ENCODE measurements around the gene SAP25. TPM values are rescaled to one million over a fixed set of nuclear protein-coding genes. Genes with fewer than 3 reads are reported as not detected.
A peak's percentile ranks its signal among the peaks of the same experiment; 100 is the strongest.

SAP25 gene
- total RNA-seq, 2 donors from 2014 or later = 1.1 TPM

- ATAC-seq = no peak
- intact Hi-C loops (cut with DNase I, micrococcal nuclease) = loop anchor here in 1 of 2 donors (10.0 kb wide), 1 partner anchor 104 kb away; no protein-coding TSS in a partner anchor
- DNase-seq = no peak
Measured at GRCh38 chr7:100580466-100581283, 7.0 kb upstream of the SAP25 start.

- DNase-seq (no peak), ATAC-seq (no peak)
- intact Hi-C loops (cut with DNase I, micrococcal nuclease) = no loop called here
Measured at GRCh38 chr7:100578246-100579183, 4.8 kb upstream of the SAP25 start.

- no peak for DNase-seq
- intact Hi-C loops (cut with DNase I, micrococcal nuclease) = no loop called here
- no peak for ATAC-seq
Measured at GRCh38 chr7:100577507-100577906, 3.8 kb upstream of the SAP25 start.

- intact Hi-C loops (cut with DNase I, micrococcal nuclease) = no loop called here
- no peak for ATAC-seq
- no peak for DNase-seq
Measured at GRCh38 chr7:100577103-100577502, 3.4 kb upstream of the SAP25 start.

- no peak for ATAC-seq
- DNase-seq = no peak
- intact Hi-C loops (cut with DNase I, micrococcal nuclease) = no loop called here
Measured at GRCh38 chr7:100576384-100576993, 2.8 kb upstream of the SAP25 start.

GRCh38 chr7:100575746-100576383 is 2.2 kb upstream of the SAP25 start:
- ATAC-seq (no peak), DNase-seq (no peak)
- intact Hi-C loops (cut with DNase I, micrococcal nuclease) = no loop called here

GRCh38 chr7:100575206-100575631 is 1.5 kb upstream of the SAP25 start:
- no peak for DNase-seq
- intact Hi-C loops (cut with DNase I, micrococcal nuclease) = no loop called here
- ATAC-seq = peak; percentile 34

- no peak for ATAC-seq
- intact Hi-C loops (cut with DNase I, micrococcal nuclease) = no loop called here
- peak in 1 of 2 donors; percentile 7 for DNase-seq
Measured at GRCh38 chr7:100574362-100575205, 884 bp upstream of the SAP25 start.

- intact Hi-C loops (cut with DNase I, micrococcal nuclease) = no loop called here
- no peak for ATAC-seq
- DNase-seq = no peak
Measured at GRCh38 chr7:100572949-100573675, 588 bp downstream of the SAP25 start.

- peak in 1 of 2 donors; percentile 5 for DNase-seq
- intact Hi-C loops (cut with DNase I, micrococcal nuclease) = no loop called here
Measured at GRCh38 chr7:100572281-100572948, 1.3 kb downstream of the SAP25 start.

GRCh38 chr7:100571829-100572116 is 1.9 kb downstream of the SAP25 start:
- intact Hi-C loops (cut with DNase I, micrococcal nuclease) = no loop called here
- no peak for ATAC-seq
- peak in 1 of 2 donors; percentile 13 for DNase-seq

More at GRCh38 chr7:100572281-100572948, 1.3 kb downstream of the SAP25 start:
- no peak for ATAC-seq

- DNase-seq (peak in 1 of 2 donors; percentile 24), ATAC-seq (no peak)
- intact Hi-C loops (cut with DNase I, micrococcal nuclease) = no loop called here
Measured at GRCh38 chr7:100570954-100571828, 2.5 kb downstream of the SAP25 start.

GRCh38 chr7:100568896-100569844 is 4.5 kb downstream of the SAP25 start:
- intact Hi-C loops (cut with DNase I, micrococcal nuclease) = no loop called here
- ATAC-seq (peak; percentile 46), DNase-seq (peak; percentile 68 to 77)

- intact Hi-C loops (cut with DNase I, micrococcal nuclease) = no loop called here
- peak; percentile 59 for ATAC-seq
- peak; percentile 73 to 76 for DNase-seq
Measured at GRCh38 chr7:100568176-100568895, 5.4 kb downstream of the SAP25 start.

All from left colon (tissue), 2 donors.